H9 (cell line): ENCODE data around the gene ANKUB1. TPM values are rescaled to one million over a fixed set of nuclear protein-coding genes. Genes with fewer than 3 reads are reported as not detected.

Experiments used
- DNase-seq: peaks from one replicate; pipeline ENCODE4 v3.0.0-alpha.2; 2017
- H2AFZ ChIP-seq: one replicate; pipeline ENCODE4 v1.6.1; 2013; ENCODE audit warnings: mild to moderate bottlenecking, low read length, control low read depth, moderate library complexity
- H2AK5ac ChIP-seq: 2 replicates; pipeline ENCODE4 v1.6.1; 2013; ENCODE audit warnings: low read length, control low read depth, mixed read lengths; ENCODE audit not compliant: insufficient read length
- H2BK120ac ChIP-seq: one replicate; pipeline ENCODE4 v1.6.1; 2013; ENCODE audit warnings: low read depth, mild to moderate bottlenecking, low read length, control low read depth, inconsistent platforms; ENCODE audit not compliant: poor library complexity, severe bottlenecking
- H2BK12ac ChIP-seq: 2 replicates; pipeline ENCODE4 v1.6.1; 2013; ENCODE audit warnings: low read length, control low read depth, mixed read lengths, low read depth; ENCODE audit not compliant: insufficient read length
- H2BK15ac ChIP-seq: 2 replicates; pipeline ENCODE4 v1.6.1; 2013; ENCODE audit warnings: low read depth, low read length, control low read depth
- H2BK20ac ChIP-seq: one replicate; pipeline ENCODE4 v1.6.1; 2013; ENCODE audit warnings: low read depth, mild to moderate bottlenecking, low read length, control low read depth, inconsistent platforms; ENCODE audit not compliant: poor library complexity, severe bottlenecking
- H2BK5ac ChIP-seq: 2 replicates; pipeline ENCODE4 v1.6.1; 2013; ENCODE audit warnings: low read length, control low read depth, mixed read lengths; ENCODE audit not compliant: insufficient read length
- H3K14ac ChIP-seq: 2 replicates; pipeline ENCODE4 v1.6.1; 2013; ENCODE audit warnings: low read length, control low read depth; ENCODE audit not compliant: insufficient read depth
- H3K18ac ChIP-seq: 2 replicates; pipeline ENCODE4 v1.6.1; 2013; ENCODE audit warnings: low read depth, mild to moderate bottlenecking, mixed read lengths, low read length, control low read depth; ENCODE audit not compliant: insufficient read length
- H3K23ac ChIP-seq: 2 replicates; pipeline ENCODE4 v1.6.1; 2013; ENCODE audit warnings: low read length, control low read depth, mixed read lengths, low read depth; ENCODE audit not compliant: insufficient read length
- H3K23me2 ChIP-seq: 2 replicates; pipeline ENCODE4 v1.6.1; 2013; ENCODE audit warnings: low read depth, mild to moderate bottlenecking, mixed read lengths, low read length, control low read depth; ENCODE audit not compliant: insufficient read length, poor library complexity, severe bottlenecking
- H3K27ac ChIP-seq: 2 replicates; pipeline ENCODE4 v1.5.1; 2013; ENCODE audit warnings: low read length, control low read depth, mixed read lengths, low read depth; ENCODE audit not compliant: insufficient read length
- H3K27me3 ChIP-seq: 2 replicates; pipeline ENCODE4 v1.6.1; 2013; ENCODE audit warnings: low read length, control low read depth, inconsistent platforms; ENCODE audit not compliant: insufficient read depth
- H3K4ac ChIP-seq: 2 replicates; pipeline ENCODE4 v1.6.1; 2013; ENCODE audit warnings: low read depth, mild to moderate bottlenecking, control low read depth, inconsistent platforms, low read length, moderate library complexity
- H3K4me1 ChIP-seq: 2 replicates; pipeline ENCODE4 v1.6.1; 2013; ENCODE audit warnings: low read length, control low read depth, inconsistent platforms; ENCODE audit not compliant: insufficient read depth
- H3K4me2 ChIP-seq: 2 replicates; pipeline ENCODE4 v1.6.1; 2013; ENCODE audit warnings: low read length, control low read depth, mixed read lengths; ENCODE audit not compliant: insufficient read length, insufficient read depth
- H3K56ac ChIP-seq: 2 replicates; pipeline ENCODE4 v1.6.1; 2013; ENCODE audit warnings: low read depth, mild to moderate bottlenecking, mixed read lengths, low read length, control low read depth; ENCODE audit not compliant: insufficient read length
- H3K79me1 ChIP-seq: 2 replicates; pipeline ENCODE4 v1.6.1; 2013; ENCODE audit warnings: low read depth, mild to moderate bottlenecking, moderate library complexity, low read length, control low read depth, inconsistent platforms; ENCODE audit not compliant: insufficient read depth, poor library complexity, severe bottlenecking
- H3K79me2 ChIP-seq: 2 replicates; pipeline ENCODE4 v1.6.1; 2013; ENCODE audit warnings: low read length, control low read depth, inconsistent platforms; ENCODE audit not compliant: insufficient read depth
- H3K9ac ChIP-seq: 2 replicates; pipeline ENCODE4 v1.6.1; 2013; ENCODE audit warnings: low read length, control low read depth, mixed read lengths; ENCODE audit not compliant: insufficient read length; ENCODE audit errors: extremely low read depth
- H3K9me3 ChIP-seq: one replicate; pipeline ENCODE4 v1.6.1; 2013; ENCODE audit warnings: low read depth, low read length, inconsistent platforms; ENCODE audit not compliant: control insufficient read depth
- H3T11ph ChIP-seq: one replicate; pipeline ENCODE4 v1.6.1; 2013; ENCODE audit warnings: mild to moderate bottlenecking, low read length, control low read depth, inconsistent platforms
- H4K20me1 ChIP-seq: one replicate; pipeline ENCODE4 v1.6.1; 2013; ENCODE audit not compliant: control insufficient read depth, insufficient read length, insufficient read depth
- H4K5ac ChIP-seq: 2 replicates; pipeline ENCODE4 v1.6.1; 2013; ENCODE audit warnings: low read depth, mild to moderate bottlenecking, mixed read lengths, low read length, control low read depth; ENCODE audit not compliant: insufficient read length
- H4K8ac ChIP-seq: replicated peaks from 2 replicates; pipeline ENCODE4 v1.6.1; 2013; ENCODE audit warnings: low read length, control low read depth, mixed read lengths, low read depth; ENCODE audit not compliant: insufficient read length
- H4K91ac ChIP-seq: 2 replicates; pipeline ENCODE4 v1.6.1; 2013; ENCODE audit warnings: low read depth, mild to moderate bottlenecking, moderate library complexity, mixed read lengths, low read length, control low read depth; ENCODE audit not compliant: insufficient read length
- H3K27ac Mint-ChIP-seq, 3 experiments: 2 replicates in 2 of 3; 3 replicates in 1 of 3; pipeline ENCODE4 v1.8.0; 2020 to 2021; ENCODE audit warnings: mixed read lengths in 3 of 3, mild to moderate bottlenecking in 1 of 3, moderate library complexity in 1 of 3
- H3K27me3 Mint-ChIP-seq: 2 replicates; pipeline ENCODE4 v1.8.0; 2021; ENCODE audit warnings: low read depth, mild to moderate bottlenecking, moderate library complexity, mixed read lengths
- H3K36me3 Mint-ChIP-seq, 3 experiments: 2 replicates in 2 of 3; 3 replicates in 1 of 3; pipeline ENCODE4 v1.8.0; 2020 to 2021; ENCODE audit warnings: low read depth in 3 of 3, mixed read lengths in 3 of 3; ENCODE audit not compliant: insufficient read depth in 1 of 3
- H3K4me1 Mint-ChIP-seq, 2 experiments: 2 replicates each; pipeline ENCODE4 v1.8.0; 2020; ENCODE audit warnings: mixed read lengths in 2 of 2
- H3K4me3 Mint-ChIP-seq, 2 experiments: 2 replicates in 1 of 2; 3 replicates in 1 of 2; pipeline ENCODE4 v1.8.0; 2020 to 2021; ENCODE audit warnings: mild to moderate bottlenecking in 2 of 2, mixed read lengths in 2 of 2, moderate library complexity in 1 of 2
- H3K9me3 Mint-ChIP-seq, 2 experiments: 2 replicates in 1 of 2; 3 replicates in 1 of 2; pipeline ENCODE4 v1.8.0; 2020; ENCODE audit warnings: mild to moderate bottlenecking in 2 of 2, mixed read lengths in 2 of 2, moderate library complexity in 1 of 2
- total RNA-seq: library from RNA; stranded (reverse); gene quantifications from 2 replicates; pipeline ENCODE4 v1.2.1, GENCODE V29; 2021
- TF ChIP-seq, protein P1 (sequence below): fragments of 200-600 bp; sonication (generic); conservative IDR thresholded peaks from 3 replicates; pipeline ENCODE4 v1.8.0; 2021; ENCODE audit warnings: antibody characterized with exemption, mild to moderate bottlenecking

ANKUB1 gene
- total RNA-seq, 1 experiment from 2014 or later: not detected

DNA sequence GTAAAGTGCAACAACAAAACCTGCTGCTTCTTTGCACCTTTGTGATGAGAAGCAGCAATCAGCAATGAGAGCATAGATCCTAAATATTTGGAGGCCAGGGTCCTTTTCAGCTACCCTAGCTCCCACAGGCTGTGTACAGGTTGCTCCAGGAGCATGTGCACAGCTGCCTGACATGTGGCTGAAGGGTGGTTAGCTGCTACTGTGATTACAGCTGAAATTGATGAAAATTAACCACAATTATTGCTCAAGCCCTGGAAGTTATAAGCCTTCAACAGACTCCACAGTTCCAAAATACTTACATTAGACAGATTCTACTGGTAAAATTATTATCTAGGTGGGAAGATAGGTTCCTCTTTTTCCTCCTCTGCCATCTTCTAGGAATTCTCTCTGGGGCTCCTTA is 68.6 kb downstream of the ANKUB1 start:
- no peak overlapping the region for H3K4ac ChIP-seq
- Mint-ChIP-seq H3K9me3 (peaks cover 23 to 26% of the 10 kb centered on the region in 2 experiments), H3K27ac (no peak overlapping the region), H3K27me3 (no peaks in the 10 kb centered on the region), H3K36me3 (peaks cover 3 to 17% (median 14%) of the 10 kb centered on the region in 3 experiments; a peak in 5 of 7 replicates), H3K4me3 (no peak overlapping the region), H3K4me1 (no peaks in the 10 kb centered on the region)
- H2AFZ ChIP-seq: no peak overlapping the region
- no peak overlapping the region for H2BK120ac ChIP-seq
- no peak overlapping the region for H3K56ac ChIP-seq
- no peak overlapping the region for H3K18ac ChIP-seq
- no peak overlapping the region for H2BK20ac ChIP-seq
- H2BK12ac ChIP-seq: no peak overlapping the region
- H3K9me3 ChIP-seq: no peaks in the 10 kb centered on the region
- no peak overlapping the region for H2BK15ac ChIP-seq
- TF ChIP-seq, protein P1, sequence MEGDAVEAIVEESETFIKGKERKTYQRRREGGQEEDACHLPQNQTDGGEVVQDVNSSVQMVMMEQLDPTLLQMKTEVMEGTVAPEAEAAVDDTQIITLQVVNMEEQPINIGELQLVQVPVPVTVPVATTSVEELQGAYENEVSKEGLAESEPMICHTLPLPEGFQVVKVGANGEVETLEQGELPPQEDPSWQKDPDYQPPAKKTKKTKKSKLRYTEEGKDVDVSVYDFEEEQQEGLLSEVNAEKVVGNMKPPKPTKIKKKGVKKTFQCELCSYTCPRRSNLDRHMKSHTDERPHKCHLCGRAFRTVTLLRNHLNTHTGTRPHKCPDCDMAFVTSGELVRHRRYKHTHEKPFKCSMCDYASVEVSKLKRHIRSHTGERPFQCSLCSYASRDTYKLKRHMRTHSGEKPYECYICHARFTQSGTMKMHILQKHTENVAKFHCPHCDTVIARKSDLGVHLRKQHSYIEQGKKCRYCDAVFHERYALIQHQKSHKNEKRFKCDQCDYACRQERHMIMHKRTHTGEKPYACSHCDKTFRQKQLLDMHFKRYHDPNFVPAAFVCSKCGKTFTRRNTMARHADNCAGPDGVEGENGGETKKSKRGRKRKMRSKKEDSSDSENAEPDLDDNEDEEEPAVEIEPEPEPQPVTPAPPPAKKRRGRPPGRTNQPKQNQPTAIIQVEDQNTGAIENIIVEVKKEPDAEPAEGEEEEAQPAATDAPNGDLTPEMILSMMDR: no peak
- no peaks in the 10 kb centered on the region for H3K4me1 ChIP-seq
- H3K23ac ChIP-seq: no peak overlapping the region
- H3K79me2 ChIP-seq: no peaks in the 10 kb centered on the region
- no peaks in the 10 kb centered on the region for H3K79me1 ChIP-seq
- H2AK5ac ChIP-seq: no peak overlapping the region
- no peak overlapping the region for H3T11ph ChIP-seq
- H4K8ac ChIP-seq: no peak overlapping the region
- H4K5ac ChIP-seq: no peak overlapping the region
- no peaks in the 10 kb centered on the region for H3K27me3 ChIP-seq
- no peak overlapping the region for H3K9ac ChIP-seq
- H3K14ac ChIP-seq: no peak overlapping the region
- H2BK5ac ChIP-seq: no peak overlapping the region
- no peaks in the 10 kb centered on the region for H3K23me2 ChIP-seq
- no peak overlapping the region for H3K4me2 ChIP-seq
- H4K20me1 ChIP-seq: no peaks in the 10 kb centered on the region
- H4K91ac ChIP-seq: no peak overlapping the region
- DNase-seq: no peak
- no peak overlapping the region for H3K27ac ChIP-seq
